ENCODE results near the gene FKBP1A.

- no peak for TF ChIP-seq CTCF (IDR thresholded peaks at IDR 0.05)
- TF ChIP-seq POLR2AphosphoS5 (IDR thresholded peaks at IDR 0.05) = no peak
- no peak for TF ChIP-seq POLR2A (IDR thresholded peaks at IDR 0.05)
- no peak for TF ChIP-seq EP300 (IDR thresholded peaks at IDR 0.05)
These were observed 58.5 kb downstream of the FKBP1A start for GRCh38 chr20:1334370-1334731.

Measured in gastroesophageal sphincter (tissue), 3 donors.